GM12872 (cell line): ENCODE measurements around the gene APBB2.

Experiments
- TF ChIP-seq, protein P1 (sequence below): IDR thresholded peaks from 3 replicates; pipeline ENCODE4 v1.5.1; 2011; ENCODE audit warnings: low read depth, mild to moderate bottlenecking, low read length, moderate library complexity; ENCODE audit not compliant: insufficient read depth

Gene APBB2

GRCh38 chr4:41256131-41256739 is 41.9 kb upstream of the APBB2 start:
- TF ChIP-seq, protein P1, sequence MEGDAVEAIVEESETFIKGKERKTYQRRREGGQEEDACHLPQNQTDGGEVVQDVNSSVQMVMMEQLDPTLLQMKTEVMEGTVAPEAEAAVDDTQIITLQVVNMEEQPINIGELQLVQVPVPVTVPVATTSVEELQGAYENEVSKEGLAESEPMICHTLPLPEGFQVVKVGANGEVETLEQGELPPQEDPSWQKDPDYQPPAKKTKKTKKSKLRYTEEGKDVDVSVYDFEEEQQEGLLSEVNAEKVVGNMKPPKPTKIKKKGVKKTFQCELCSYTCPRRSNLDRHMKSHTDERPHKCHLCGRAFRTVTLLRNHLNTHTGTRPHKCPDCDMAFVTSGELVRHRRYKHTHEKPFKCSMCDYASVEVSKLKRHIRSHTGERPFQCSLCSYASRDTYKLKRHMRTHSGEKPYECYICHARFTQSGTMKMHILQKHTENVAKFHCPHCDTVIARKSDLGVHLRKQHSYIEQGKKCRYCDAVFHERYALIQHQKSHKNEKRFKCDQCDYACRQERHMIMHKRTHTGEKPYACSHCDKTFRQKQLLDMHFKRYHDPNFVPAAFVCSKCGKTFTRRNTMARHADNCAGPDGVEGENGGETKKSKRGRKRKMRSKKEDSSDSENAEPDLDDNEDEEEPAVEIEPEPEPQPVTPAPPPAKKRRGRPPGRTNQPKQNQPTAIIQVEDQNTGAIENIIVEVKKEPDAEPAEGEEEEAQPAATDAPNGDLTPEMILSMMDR: no peak

- TF ChIP-seq, protein P1: no peak
Observed at GRCh38 chr4:41245983-41246382, 31.6 kb upstream of the APBB2 start.

- TF ChIP-seq, protein P1: no peak
Observed at GRCh38 chr4:41241919-41242318, 27.6 kb upstream of the APBB2 start.

- TF ChIP-seq, protein P1: no peak
Observed at GRCh38 chr4:41236508-41236907, 22.2 kb upstream of the APBB2 start.

- TF ChIP-seq, protein P1: no peak
Observed at GRCh38 chr4:41236032-41236431, 21.7 kb upstream of the APBB2 start.

DNA sequence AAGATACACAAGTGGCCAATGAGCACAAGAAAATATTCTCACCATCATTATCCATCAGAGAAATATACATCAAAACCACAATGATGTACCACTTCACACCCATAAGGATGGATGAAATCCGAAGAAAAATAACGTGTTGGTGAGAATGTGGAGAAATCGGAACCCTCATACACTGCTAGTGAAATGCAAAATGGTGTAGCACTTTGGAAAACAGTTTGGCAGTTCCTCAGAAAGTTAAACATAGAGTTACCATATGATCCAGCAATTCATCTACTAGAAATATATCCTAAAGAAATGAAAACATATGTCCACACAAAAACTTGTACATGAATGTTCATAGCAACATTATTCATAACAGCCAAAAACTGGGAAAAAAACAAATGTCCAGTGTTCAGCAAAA is 18.5 kb upstream of the APBB2 start:
- TF ChIP-seq, protein P1: no peak

DNA sequence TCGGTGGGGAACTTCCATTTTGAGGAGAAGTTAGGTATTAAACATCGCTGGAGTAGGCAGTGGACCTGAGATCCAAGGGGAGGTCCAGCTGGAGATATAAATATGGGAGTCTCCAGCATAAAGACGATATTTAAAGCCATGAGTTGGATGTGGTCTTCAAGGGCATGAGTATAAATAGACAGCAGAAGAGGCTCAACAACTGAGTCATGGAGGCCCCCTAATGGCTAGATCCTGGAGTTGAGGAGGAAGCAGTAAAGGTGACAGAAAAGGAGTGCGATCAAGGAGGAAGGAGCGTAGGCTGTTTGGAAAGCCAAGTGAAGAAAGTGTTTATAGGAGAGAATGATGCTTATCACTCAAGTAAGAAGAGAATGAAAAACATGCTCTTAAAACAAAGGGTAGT is 18.1 kb upstream of the APBB2 start:
- TF ChIP-seq, protein P1: peak; percentile 36; the same call in 1 of the 3 replicates
